ENCODE measurements around the gene SLC24A3.

Gene SLC24A3

DNA sequence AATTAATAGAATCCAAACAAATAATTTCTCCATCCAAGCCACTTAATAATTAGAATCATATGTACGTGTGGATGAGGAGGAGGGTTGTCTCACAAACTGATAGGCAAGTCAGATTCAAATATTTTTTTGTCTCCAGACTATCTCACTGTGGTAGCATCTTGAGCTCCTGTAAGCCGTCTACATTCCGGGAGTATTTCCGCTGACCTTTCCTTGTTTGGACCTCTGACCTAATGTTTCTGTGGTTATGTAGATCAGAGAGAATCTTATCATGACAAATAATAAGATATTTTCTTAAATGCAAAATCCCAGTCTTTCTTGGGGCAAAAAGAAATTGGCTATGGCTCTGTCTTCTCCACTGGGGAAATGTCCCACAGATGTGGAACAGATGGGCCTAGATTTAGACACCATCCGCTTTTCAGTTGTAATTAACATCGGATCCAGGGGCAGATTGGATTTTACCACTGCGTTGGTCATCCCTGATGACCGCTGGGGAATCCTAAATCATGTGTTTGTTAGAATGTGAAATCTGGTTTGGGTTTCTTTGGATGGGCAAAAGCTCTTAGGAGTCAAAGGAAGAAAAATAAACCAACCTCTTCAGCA, 348.5 kb downstream of the SLC24A3 start:
- DNase-seq: no peak

DNA sequence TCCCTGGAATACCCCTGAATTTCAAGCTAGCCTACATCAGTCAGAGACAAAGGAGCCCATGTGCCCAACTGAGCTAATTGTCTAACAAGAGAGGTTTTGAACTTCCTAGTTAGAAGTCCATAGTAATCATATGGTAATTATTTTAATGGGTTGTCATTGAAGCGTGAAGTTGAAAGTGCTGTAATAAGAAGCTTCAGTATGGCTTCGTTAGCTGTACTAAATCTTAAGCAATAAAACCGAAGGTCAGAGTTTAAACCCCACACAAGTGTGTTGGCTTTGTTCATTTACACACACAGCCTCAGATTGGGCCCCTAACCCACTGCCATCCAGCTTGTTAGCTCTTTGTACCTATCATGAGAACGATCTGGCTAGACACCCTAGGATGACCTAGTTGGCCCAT, 350.0 kb downstream of the SLC24A3 start:
- DNase-seq: no peak

DNA sequence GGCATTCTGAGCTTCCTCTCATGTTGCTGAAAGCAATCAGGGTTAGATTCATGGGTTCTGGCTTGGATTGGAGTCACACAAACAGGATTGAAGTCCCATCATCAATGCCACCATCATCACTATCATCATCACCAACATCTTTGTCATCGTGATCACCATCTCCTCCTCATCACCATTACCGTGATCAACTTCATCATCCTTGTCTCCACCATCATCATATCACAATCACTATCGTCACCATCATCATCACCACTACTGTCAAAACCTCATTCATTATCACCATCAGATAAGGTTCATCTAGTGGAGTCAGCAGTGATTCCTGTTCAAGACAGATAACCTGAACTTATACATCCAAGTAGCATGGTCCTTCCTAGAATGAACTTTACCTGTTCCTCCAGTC, 351.8 kb downstream of the SLC24A3 start:
- no peak for DNase-seq

DNA sequence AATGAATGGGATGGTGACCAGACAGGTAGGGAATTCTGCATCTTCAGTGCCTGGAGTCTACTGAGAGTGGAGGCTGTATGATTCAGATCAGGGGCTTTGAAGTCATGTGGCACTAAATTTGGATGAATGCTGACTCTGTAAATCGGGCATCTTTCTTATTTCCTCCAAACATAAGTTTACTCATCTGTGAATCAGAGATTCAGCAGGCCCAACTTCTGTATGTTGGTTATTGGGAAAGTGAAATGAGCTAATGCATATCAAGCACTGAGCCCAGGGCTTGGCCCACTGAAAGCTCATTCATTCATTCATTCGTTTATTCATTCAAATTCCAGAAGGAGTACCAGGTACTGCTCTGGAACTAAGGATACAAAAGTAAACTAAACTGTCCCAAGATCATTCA, 353.3 kb downstream of the SLC24A3 start:
- no peak for DNase-seq

DNA sequence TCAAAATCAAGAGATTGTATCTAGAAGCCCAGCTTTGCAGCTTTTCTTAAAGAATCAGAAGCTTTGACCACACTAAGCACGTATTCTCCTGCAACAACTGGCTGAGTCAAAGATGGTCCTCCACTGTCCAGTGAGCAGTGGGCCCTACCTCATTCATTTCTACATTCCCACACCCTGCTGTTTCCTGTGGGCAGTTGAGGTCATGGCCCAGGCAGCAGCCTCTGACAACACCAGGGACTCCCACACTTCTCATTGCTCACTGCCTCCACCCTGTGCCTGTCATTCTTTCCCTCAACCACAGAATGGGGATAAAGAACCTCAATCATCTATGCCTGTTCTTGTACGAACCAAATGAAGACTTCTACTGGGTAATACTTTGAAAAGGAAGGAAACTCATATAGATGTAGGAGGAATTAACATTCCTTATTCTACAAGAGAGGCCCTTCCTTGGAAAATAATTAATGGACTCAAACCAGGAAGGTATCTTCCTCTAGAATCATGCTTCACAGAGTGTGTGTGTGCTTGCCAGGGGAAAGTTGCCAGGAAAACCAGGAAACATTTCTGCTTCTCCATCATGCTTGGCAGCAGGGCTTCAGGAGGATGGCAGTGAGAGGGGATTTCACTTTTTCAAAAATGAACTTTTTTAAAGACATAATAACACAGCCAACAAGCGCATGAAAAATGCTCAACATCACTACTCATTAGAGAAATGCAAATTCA, 353.9 kb downstream of the SLC24A3 start:
- DNase-seq: no peak

DNA sequence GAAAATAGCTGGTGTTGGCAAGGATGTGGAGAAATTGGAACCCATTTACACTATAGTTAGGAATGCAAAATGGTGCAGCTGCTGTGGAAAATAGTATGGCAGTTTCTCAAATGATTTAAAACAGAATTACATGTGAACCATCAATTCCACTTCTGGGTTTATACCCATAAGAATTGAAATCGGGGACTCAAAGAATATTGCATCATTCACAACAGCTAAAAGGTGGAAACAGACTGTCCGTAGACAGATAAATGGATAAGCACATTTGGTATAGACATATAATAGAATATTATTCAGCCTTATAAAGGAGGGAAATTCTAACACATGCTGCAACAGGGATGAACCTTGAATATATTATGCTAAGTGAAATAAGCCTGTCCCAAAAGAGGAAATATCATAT, 355.7 kb downstream of the SLC24A3 start:
- no peak for DNase-seq

DNA sequence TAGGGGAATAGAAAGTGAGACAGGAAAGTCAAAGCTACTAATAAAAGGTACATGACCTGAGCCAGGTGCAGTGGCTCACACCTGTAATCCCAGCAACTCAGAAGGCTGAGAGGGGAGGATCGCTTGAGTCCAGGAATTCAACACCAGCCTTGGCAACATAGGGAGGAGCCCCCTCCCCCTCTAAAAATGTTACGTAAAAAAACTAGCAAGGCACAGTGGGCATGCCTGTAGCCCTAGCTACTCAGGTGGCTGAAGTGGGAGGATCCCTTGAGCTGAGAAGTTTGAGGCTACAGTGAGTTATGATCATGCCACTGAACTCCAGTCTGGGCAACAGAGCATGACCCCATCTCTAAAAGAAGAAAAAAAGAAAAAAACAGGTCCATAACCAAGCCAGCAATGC, 359.6 kb downstream of the SLC24A3 start:
- no peak for DNase-seq

DNA sequence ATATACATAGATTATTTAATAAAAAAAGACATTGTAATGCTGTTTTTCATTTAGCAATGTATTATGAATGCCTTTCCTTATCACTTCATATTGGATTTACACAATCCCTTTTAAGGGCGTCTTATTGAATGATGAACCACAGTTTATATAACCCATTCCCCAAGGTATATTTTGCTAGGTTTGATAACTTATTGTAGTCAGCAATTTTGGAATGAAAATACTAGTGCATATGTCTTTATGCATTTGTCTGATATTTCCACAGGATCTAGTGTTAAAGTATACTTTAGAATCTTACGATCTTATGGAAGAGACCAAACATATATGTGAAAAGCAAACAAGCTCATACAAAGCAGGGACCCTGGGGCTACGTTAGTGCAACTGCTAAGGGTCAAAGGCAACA, 365.2 kb downstream of the SLC24A3 start:
- no peak for DNase-seq

DNA sequence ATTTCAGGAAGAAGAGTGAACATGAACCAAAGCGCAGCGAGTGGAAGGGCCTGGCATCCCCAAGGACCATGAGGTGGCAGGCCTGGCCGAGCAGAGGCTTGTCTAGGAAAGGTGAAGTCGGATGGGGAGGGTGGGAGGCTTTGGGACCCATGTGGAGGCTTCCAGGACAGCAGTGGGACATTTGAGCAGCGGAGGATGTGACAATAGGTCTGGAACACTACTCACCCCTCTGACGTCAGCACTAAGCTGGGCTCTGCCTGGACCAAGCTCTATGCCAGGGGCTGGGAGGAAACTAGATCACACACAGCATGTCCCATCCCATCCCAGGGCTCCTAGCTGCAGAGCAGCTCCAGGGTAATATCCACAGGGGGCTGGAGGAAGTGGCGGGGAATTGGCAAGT, 370.3 kb downstream of the SLC24A3 start:
- no peak for DNase-seq

DNA sequence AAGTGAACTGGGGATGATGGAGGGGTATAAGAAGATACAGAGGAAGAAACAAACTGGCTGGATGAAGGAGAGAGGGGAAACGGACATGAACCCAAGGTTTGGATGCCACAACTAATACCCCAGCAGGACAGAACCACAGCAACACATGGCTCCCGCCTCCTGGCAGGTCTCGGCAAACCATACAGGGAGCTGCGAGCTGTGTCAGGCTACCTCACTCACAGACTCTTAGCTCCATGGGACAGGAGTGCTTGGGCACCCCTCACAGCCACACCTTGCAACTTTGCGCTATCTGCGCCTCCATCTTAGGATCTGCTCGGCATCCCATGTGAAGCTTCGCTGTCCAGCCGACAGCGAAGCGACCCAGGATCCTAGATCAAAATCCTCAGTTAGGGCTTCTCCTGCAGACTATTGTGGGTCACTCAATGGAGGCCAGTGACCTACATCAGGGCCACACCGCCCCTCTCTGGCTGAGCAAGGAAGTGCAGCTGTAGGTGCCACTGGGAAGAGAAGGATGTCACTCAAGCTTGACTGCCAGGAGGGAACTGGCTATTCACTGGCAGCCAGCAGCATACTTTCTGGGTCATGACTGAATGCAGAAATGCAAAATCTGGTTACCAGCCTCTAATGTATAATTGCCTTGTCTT, 371.2 kb downstream of the SLC24A3 start:
- DNase-seq: peak; percentile 32

DNA sequence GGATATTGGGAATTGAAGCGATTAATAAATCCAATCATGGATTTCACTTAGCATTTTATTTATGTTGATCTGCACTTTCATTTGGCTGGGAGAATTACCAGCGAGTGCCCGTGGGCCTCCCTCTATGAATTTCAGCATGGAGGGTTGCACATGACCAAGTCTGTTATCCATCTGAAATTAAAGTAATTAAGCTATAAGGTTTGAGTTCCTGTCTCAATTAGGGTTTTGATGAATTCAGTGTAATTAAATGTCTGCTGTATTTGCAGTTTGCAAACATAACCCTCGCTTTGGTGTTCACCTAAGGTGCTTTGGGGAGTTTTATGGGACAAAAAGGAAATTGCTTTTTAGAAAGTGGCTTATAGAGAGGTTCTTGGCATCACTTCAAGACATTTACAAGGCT, 375.8 kb downstream of the SLC24A3 start:
- DNase-seq: no peak

DNA sequence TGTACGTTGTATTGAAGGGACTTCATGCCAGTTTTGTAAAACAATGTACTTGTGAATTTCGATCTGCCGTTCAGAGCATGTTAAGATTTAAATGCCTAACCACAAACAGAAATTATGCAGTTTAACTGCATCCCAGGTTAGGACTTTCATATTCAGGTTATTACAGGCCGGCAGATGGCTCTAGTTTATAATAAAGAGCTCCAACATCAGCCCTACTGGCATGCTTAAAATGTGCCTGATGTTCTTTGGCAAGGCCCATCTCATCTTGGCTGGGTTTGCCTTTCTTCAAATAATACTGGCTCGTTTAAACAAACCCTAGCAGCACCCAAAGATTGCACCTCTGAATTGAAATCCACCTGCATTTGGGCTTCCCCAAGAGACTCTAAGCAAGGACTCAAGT, 376.3 kb downstream of the SLC24A3 start:
- DNase-seq: no peak

DNA sequence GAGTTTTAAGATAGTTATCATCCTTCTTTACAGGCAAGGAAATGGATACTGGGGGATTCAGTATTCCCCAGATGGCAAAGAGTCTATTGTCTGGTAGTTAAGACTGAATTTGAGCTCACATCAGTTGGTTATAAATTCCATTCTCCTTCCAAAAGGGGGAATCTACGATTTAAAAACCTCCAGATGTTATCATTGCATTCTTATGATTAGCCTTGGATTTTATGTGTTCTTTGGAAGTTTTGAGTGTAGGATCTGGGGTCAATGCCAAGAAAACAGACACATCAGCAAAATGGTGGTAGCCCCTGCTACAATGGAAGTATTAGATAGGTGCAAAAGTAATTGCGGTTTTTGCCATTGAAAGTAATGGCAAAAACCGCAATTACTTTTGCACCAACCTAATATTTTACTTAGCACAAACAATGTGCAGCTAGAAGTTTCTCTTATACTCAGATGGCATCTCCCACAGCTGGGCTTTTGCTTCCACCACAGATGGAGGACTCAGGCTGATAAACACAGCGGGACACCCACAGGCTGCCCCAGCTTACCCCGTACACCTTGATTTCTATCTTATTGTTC, 377.4 kb downstream of the SLC24A3 start:
- DNase-seq: no peak

DNA sequence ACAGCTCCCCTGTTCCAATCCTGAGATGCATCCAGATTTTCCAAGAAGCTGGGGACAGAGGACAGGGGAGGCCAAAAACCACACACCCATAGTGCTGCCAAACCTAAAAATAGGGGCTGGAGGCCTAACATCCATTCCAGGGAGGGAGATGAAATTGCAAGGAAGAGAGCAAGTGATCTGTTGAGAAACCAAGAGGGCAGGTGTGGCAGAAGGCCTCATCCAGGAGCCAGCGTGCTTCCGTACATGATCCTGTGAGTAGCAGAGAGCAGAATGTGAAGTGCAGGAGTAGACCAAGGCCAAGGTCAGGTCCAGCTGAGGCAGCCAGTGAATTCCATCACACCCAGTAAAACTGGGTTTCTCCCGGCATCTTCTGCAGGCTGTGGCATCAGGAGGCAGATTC, 377.9 kb downstream of the SLC24A3 start:
- DNase-seq: no peak

DNA sequence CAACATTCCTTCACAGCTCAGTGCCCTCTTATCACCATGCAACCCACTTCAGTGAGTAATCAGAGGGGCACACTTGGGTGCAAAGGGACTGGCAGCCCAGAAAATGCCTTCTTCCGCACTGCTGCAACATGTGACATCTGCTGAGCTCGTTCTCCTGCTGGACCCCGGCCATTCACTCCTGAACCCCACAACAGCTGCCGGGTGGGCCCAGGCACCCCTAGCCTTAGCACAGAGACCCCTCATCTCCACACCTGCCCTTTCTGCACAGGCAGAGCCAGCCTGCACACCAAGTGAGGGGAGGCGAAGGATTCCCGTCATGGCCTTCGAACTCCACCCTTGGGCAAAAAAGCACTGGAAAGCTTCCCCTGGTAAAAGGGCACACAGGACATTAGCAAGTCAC, 381.3 kb downstream of the SLC24A3 start:
- no peak for DNase-seq

DNA sequence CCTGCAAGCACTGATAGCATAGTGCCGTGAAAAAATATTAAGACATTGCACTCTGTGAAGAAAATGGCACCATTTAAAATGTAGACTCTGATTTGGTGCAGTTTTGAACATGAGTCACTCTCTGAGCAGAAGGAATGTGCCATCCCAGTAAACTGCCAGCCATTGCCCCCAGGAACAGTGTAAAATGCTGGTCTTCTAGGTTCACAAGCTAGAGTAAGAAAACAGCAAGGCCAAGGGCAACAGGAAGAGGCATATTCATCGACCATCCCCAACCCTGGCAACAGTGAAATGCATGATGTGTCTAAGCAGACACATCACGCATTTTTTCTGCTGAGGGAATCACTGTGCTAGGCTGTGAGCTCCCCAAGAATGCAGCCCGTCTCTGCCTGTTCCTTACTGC, 382.5 kb downstream of the SLC24A3 start:
- no peak for DNase-seq

DNA sequence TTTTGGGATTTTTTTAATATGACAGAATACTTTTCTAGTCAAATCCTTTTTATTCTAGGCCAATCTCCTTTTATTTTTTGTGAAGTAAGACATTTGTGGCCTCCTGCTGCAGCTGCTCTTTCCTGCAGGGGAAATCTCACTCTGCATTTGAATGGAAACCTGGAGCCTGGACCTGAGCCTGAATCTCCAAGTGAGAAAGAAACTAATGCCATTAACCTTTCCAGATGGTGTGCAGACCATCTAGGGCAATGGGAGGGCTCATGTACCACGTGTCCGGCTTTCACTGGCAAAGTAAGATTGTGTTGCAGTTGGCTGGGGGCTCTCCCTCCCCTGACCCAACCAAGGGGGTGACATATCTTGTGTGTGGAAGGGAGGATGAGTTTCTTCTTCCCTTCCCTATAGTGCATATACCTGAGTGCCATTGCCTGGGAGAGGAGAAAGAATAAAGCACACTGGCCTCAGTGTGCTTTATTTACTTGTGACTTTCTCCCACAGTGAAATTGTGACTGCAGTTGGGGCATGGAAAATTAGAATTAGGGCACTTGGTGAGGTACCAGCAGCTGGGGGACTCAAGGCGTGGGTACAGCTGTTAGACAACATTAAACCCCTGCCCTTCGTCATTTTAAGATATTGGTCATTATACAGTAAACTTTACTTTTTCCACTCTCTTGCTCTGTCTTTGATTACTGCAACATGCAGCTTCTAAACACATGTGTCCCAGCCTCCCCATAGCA, 385.8 kb downstream of the SLC24A3 start:
- DNase-seq: no peak

DNA sequence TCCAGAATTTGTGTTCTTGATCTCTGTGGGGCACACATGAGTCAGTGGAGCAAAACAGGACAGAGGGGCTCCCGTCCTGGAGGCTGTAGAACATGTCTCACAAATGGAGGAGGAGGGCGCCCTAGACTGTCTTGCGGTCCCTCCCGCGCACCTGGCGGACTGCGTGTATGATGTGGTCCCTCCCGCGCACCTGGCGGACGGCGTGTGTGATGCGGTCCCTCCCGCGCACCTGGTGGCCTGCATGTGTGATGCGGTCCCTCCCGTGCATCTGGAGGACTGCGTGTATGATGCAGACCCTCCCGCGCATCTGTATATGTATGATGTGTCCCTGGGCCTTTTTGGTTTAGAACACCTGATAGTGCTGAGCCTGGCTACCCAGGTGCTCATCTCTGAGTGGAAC, 386.8 kb downstream of the SLC24A3 start:
- no peak for DNase-seq

DNA sequence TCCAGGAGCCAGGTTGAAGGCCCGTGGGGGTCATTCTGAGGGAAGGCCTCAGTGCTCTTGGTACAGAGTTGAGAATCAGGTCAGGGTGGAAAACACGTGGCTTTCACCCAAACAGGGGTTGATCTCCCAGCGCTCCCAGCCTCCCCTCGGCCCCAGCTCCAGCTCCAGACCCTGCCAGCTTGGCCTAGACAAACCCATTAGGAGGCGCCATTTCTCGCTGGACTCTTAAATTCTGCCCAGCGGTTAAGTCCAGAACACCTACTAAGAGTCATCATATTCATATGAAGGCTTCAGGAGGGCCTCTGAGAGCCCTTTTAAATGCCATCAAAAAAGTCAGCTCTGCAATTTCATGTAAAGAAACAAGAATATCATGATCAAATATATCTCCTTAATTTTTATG, 387.6 kb downstream of the SLC24A3 start:
- DNase-seq: no peak

DNA sequence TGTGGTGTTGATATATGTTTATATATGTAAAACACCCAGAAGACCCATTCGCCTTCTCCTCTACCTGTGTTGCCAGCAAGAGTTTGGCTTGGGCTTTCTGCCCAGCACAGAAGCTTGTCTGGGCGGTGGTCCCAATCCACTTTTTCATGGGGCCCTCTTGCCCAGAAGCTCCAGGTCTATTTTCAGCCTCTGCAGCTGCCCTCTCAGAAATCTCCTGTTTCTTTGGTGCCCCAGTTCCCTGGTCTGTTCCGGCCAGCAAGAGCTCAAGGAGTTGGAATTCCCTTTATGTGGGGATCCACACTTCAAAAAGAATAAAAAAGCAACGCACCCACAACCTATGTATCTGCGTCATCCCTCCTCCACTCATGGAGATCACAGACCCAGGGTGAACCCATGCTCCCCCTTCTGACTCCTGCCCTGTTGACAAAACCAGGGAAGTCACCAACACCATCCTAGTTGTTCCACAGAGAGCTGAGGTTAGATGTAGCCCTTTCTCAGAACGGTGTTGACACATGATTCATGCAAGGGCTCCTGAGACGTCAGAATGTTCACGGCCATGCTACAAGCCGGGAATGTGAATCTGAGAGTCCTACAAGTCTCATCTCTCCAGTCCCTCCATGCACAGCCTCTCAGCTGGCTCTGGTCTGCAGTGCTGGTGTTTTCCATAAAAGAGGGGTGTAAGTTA, 388.8 kb downstream of the SLC24A3 start:
- DNase-seq: no peak

DNA sequence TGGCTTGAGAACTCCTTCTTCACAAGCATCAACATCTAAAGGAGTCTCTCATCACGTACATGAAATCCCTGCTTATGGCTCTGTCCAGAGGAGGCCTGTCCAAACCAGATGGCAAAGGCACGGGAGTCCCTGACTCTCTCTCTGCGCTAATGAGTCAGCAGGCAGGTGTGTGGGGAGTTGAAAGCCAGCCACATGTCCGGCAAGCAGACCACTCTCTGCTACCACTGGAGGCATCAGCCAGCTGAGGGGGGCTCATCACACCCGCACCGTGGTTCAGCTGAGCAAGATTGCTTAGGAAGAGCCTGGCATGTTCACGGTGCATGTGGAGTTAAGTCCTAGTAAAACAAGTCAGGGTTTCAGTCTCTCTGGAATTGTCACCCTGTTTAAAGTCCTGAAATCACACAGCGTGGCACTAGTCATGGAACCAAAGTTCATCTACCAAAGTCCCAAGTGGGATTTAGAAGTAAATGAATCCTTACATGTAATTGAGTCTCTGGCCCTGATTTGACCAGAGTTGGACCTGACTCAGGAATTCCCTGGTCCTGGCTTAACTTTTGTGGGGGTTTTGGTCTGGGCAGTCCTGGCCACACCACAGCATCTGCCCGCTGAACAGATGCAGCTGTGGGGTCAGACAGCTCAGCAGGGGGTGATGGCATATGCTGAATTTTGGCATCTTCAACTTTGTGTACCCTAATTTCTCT, 390.4 kb downstream of the SLC24A3 start:
- DNase-seq: no peak

DNA sequence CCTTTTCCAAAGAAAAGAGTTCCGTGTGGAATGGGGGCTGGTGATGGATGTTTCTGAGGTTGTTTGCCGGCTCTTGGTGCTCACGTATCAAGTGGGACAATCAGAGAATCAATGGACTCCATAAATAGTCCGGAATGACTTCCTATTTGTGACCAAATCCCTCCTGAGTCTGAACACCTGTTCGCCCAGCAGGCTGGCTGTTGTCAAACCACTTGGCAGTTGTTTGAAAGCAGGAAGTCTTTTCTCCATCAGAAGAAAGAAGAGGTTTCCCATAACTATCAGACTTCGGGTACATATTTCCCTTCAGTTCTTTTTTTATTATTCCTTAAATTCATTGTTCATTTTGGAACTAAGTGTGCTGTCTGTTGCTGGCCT, 390.9 kb downstream of the SLC24A3 start:
- no peak for DNase-seq

Data from fibroblast of upper back skin (primary cell).